HEK293 (cell line): ENCODE results near the gene SMIM43.

ENCODE experiments used
- CTCF ChIA-PET: fragments of 350-600 bp; formaldehyde crosslinking; extraction: SDS; loops from one replicate; lab custom pipeline; 2021; ENCODE audit warnings: antibody characterized with exemption; lab: Yijun Ruan, JAX
- POLR2A ChIA-PET: fragments of 300-600 bp; formaldehyde crosslinking; extraction: SDS; loops from one replicate; lab custom pipeline; 2020; ENCODE audit warnings: antibody characterized with exemption, inconsistent platforms; lab: Yijun Ruan, JAX
- H3K27ac ChIP-seq: fragments of 200-500 bp; sonication (Bioruptor generic); 2 replicates; pipeline ENCODE4 v1.5.1; 2014; ENCODE audit warnings: low read depth, low read length, control low read depth, inconsistent platforms; ENCODE audit errors: extremely low read depth
- H3K36me3 ChIP-seq, 2 experiments: fragments of 200-500 bp in 1 of 2; sonication (Bioruptor generic) in 1 of 2; 1 replicate in 1 of 2; 2 replicates in 1 of 2; pipeline ENCODE4 v1.5.1; 2014 to 2017; ENCODE audit warnings: inconsistent platforms in 2 of 2, low read length in 2 of 2; ENCODE audit not compliant: control insufficient read depth in 2 of 2, insufficient read depth in 1 of 2
- H3K4me1 ChIP-seq: fragments of 200-500 bp; sonication (Bioruptor generic); 2 replicates; pipeline ENCODE4 v1.5.1; 2014; ENCODE audit warnings: mild to moderate bottlenecking, low read length, inconsistent platforms; ENCODE audit not compliant: control insufficient read depth, insufficient read depth
- H3K4me3 ChIP-seq: 2 replicates; pipeline ENCODE4 v1.5.1; 2011; ENCODE audit warnings: low read depth, mild to moderate bottlenecking, control low read depth, low read length, moderate library complexity
- H3K9me3 ChIP-seq: fragments of 200-500 bp; sonication (Bioruptor generic); 2 replicates; pipeline ENCODE4 v1.5.1; 2014; ENCODE audit warnings: low read depth, low read length, inconsistent platforms; ENCODE audit not compliant: control insufficient read depth, insufficient read depth
- AEBP2 ChIP-seq: fragments of 450-650 bp; formaldehyde crosslinking; IDR thresholded peaks from 2 replicates; pipeline ENCODE4 v1.5.1; 2016; ENCODE audit warnings: missing biosample characterization, missing genetic modification characterization, borderline replicate concordance
- BCL11A ChIP-seq: fragments of 450-650 bp; formaldehyde crosslinking; IDR thresholded peaks from 2 replicates; pipeline ENCODE4 v1.5.1; 2016; ENCODE audit warnings: low read depth, missing biosample characterization, missing genetic modification characterization
- HIC1 ChIP-seq: fragments of 450-650 bp; formaldehyde crosslinking; IDR thresholded peaks from 2 replicates; pipeline ENCODE4 v1.5.1; 2016; ENCODE audit warnings: missing biosample characterization, missing genetic modification characterization
- KLF7 ChIP-seq: fragments of 450-650 bp; formaldehyde crosslinking; IDR thresholded peaks from 2 replicates; pipeline ENCODE4 v1.5.1; 2016; ENCODE audit warnings: missing biosample characterization, missing genetic modification characterization, borderline replicate concordance
- KLF9 ChIP-seq: fragments of 450-650 bp; formaldehyde crosslinking; IDR thresholded peaks from 2 replicates; pipeline ENCODE4 v1.5.1; 2016; ENCODE audit warnings: missing biosample characterization, missing genetic modification characterization, low read depth
- MZF1 ChIP-seq: fragments of 450-650 bp; formaldehyde crosslinking; IDR thresholded peaks from 2 replicates; pipeline ENCODE4 v1.5.1; 2017; ENCODE audit warnings: missing biosample characterization, missing genetic modification characterization, borderline replicate concordance
- SP3 ChIP-seq: fragments of 450-650 bp; formaldehyde crosslinking; IDR thresholded peaks from 2 replicates; pipeline ENCODE4 v1.5.1; 2016; ENCODE audit warnings: missing biosample characterization, missing genetic modification characterization
- TRIM28 ChIP-seq: IDR thresholded peaks from 2 replicates; pipeline ENCODE4 v1.6.1; 2011; ENCODE audit warnings: low read length, control low read depth, borderline replicate concordance
- ZBTB8A ChIP-seq: fragments of 450-650 bp; formaldehyde crosslinking; IDR thresholded peaks from 2 replicates; pipeline ENCODE4 v1.5.1; 2016; ENCODE audit warnings: missing biosample characterization, missing genetic modification characterization
- ZNF138 ChIP-seq: fragments of 450-650 bp; formaldehyde crosslinking; IDR thresholded peaks from 2 replicates; pipeline ENCODE4 v1.5.1; 2016; ENCODE audit warnings: missing biosample characterization, missing genetic modification characterization, borderline replicate concordance
- ZNF2 ChIP-seq: fragments of 450-650 bp; formaldehyde crosslinking; IDR thresholded peaks from 2 replicates; pipeline ENCODE4 v1.5.1; 2016; ENCODE audit warnings: missing biosample characterization, missing genetic modification characterization
- ZNF266 ChIP-seq: fragments of 450-650 bp; formaldehyde crosslinking; IDR thresholded peaks from 2 replicates; pipeline ENCODE4 v1.5.1; 2016; ENCODE audit warnings: missing biosample characterization, missing genetic modification characterization, low read depth
- ZNF302 ChIP-seq: fragments of 450-650 bp; formaldehyde crosslinking; IDR thresholded peaks from 2 replicates; pipeline ENCODE4 v1.5.1; 2016; ENCODE audit warnings: missing biosample characterization, missing genetic modification characterization, low read depth
- ZNF341 ChIP-seq: fragments of 450-650 bp; formaldehyde crosslinking; IDR thresholded peaks from 2 replicates; pipeline ENCODE4; 2016; ENCODE audit warnings: low read depth, missing biosample characterization, missing genetic modification characterization
- ZNF362 ChIP-seq: fragments of 450-650 bp; formaldehyde crosslinking; IDR thresholded peaks from 2 replicates; pipeline ENCODE4 v1.5.1; 2016; ENCODE audit warnings: missing biosample characterization, missing genetic modification characterization
- ZNF391 ChIP-seq: fragments of 450-650 bp; formaldehyde crosslinking; IDR thresholded peaks from 2 replicates; pipeline ENCODE4 v1.5.1; 2016; ENCODE audit warnings: low read depth, missing biosample characterization, missing genetic modification characterization, borderline replicate concordance
- ZNF473 ChIP-seq: fragments of 450-650 bp; formaldehyde crosslinking; IDR thresholded peaks from 2 replicates; pipeline ENCODE4 v1.5.1; 2017; ENCODE audit warnings: missing biosample characterization, missing genetic modification characterization
- ZNF501 ChIP-seq: fragments of 450-650 bp; formaldehyde crosslinking; IDR thresholded peaks from 2 replicates; pipeline ENCODE4 v1.5.1; 2016; ENCODE audit warnings: missing biosample characterization, missing genetic modification characterization
- ZNF596 ChIP-seq: fragments of 450-650 bp; IDR thresholded peaks from 2 replicates; pipeline ENCODE4 v1.5.0; 2018; ENCODE audit warnings: missing biosample characterization, mild to moderate bottlenecking, missing genetic modification characterization, moderate library complexity
- ZNF610 ChIP-seq: fragments of 450-650 bp; formaldehyde crosslinking; IDR thresholded peaks from 2 replicates; pipeline ENCODE4 v1.5.1; 2016; ENCODE audit warnings: missing biosample characterization, missing genetic modification characterization, borderline replicate concordance
- ZNF621 ChIP-seq: fragments of 450-650 bp; formaldehyde crosslinking; IDR thresholded peaks from 2 replicates; pipeline ENCODE4 v1.5.1; 2017; ENCODE audit warnings: missing biosample characterization, missing genetic modification characterization
- ZNF629 ChIP-seq: fragments of 450-650 bp; formaldehyde crosslinking; IDR thresholded peaks from 2 replicates; pipeline ENCODE4 v1.5.1; 2017; ENCODE audit warnings: missing biosample characterization, missing genetic modification characterization
- ZNF639 ChIP-seq: fragments of 450-650 bp; formaldehyde crosslinking; IDR thresholded peaks from 2 replicates; pipeline ENCODE4 v1.5.1; 2016; ENCODE audit warnings: missing biosample characterization, missing genetic modification characterization
- ZNF704 ChIP-seq: fragments of 450-650 bp; formaldehyde crosslinking; IDR thresholded peaks from 2 replicates; pipeline ENCODE4 v1.5.1; 2016; ENCODE audit warnings: missing biosample characterization, missing genetic modification characterization
- ZSCAN4 ChIP-seq: fragments of 450-650 bp; formaldehyde crosslinking; IDR thresholded peaks from 2 replicates; pipeline ENCODE4 v1.5.1; 2017; ENCODE audit warnings: missing biosample characterization, missing genetic modification characterization

Gene SMIM43

GRCh38 chr4:121814756-121815155, 49.8 kb upstream of the SMIM43 start:
- H3K4me1 ChIP-seq = no peaks in the 10 kb centered on the region
- ChIA-PET POLR2A (no interaction called here), CTCF (interaction anchor here (0.7 kb wide), 1 partner anchor 54 kb away, joined by 3 read pairs; no protein-coding TSS in a partner anchor)
- no peaks in the 10 kb centered on the region for H3K9me3 ChIP-seq
- no peak overlapping the region for H3K27ac ChIP-seq
- H3K4me3 ChIP-seq = no peak overlapping the region
- H3K36me3 ChIP-seq = peaks cover 56 to 96% of the 10 kb centered on the region in 2 experiments
- TF ChIP-seq HIC1 (tag by site-specific recombination) (no peak), ZNF391 (no peak), MZF1 (tag by site-specific recombination) (no peak), ZNF341 (tag by site-specific recombination) (no peak), ZBTB8A (tag by site-specific recombination) (no peak), ZNF501 (tag by site-specific recombination) (no peak)

- H3K9me3 ChIP-seq = no peaks in the 10 kb centered on the region
- no peak overlapping the region for H3K4me3 ChIP-seq
- TF ChIP-seq ZNF596 (tag by site-specific recombination) (no peak), TRIM28 (no peak), ZNF629 (tag by site-specific recombination) (no peak), ZNF704 (tag by site-specific recombination) (no peak), ZNF2 (tag by site-specific recombination) (no peak), ZNF639 (tag by site-specific recombination) (no peak), SP3 (tag by site-specific recombination) (no peak), ZNF302 (no peak), ZNF266 (tag by site-specific recombination) (no peak), AEBP2 (tag by site-specific recombination) (no peak), BCL11A (tag by site-specific recombination) (no peak), ZNF473 (tag by site-specific recombination) (no peak), ZNF610 (no peak), ZNF621 (tag by site-specific recombination) (no peak), KLF7 (tag by site-specific recombination) (no peak), ZSCAN4 (tag by site-specific recombination) (no peak), ZNF362 (tag by site-specific recombination) (no peak), ZNF138 (tag by site-specific recombination) (no peak), KLF9 (tag by site-specific recombination) (no peak)
- TF ChIP-seq, all 188 proteins: peak for 0
- CTCF ChIA-PET = no interaction called here
- Histone ChIP-seq H3K27ac (no peak overlapping the region), H3K4me1 (no peaks in the 10 kb centered on the region), H3K36me3 (peaks cover 52 to 96% of the 10 kb centered on the region in 2 experiments)
- POLR2A ChIA-PET = no interaction called here
Measured at GRCh38 chr4:121811122-121811521, 46.2 kb upstream of the SMIM43 start.
